OCI-LY1 (cell line): ENCODE results near the gene PNMA1.

ENCODE experiments used
- H2AFZ ChIP-seq: fragments of 200-600 bp; sonication (generic), shearing (Covaris generic); 2 replicates; pipeline ENCODE4 v1.6.0; 2014; ENCODE audit warnings: antibody characterized with exemption, mild to moderate bottlenecking, low read length
- H3F3A ChIP-seq: fragments of 200-600 bp; sonication (generic), shearing (Covaris generic); 2 replicates; pipeline ENCODE4 v1.6.0; 2014; ENCODE audit warnings: mild to moderate bottlenecking, antibody characterized with exemption, low read length, moderate library complexity; ENCODE audit not compliant: insufficient read depth
- H3K27ac ChIP-seq: fragments of 200-600 bp; sonication (generic); 2 replicates; pipeline ENCODE4 v1.5.1; 2014; ENCODE audit warnings: low read length, mixed run types, mild to moderate bottlenecking, low read depth; ENCODE audit not compliant: poor library complexity, severe bottlenecking
- H3K27me3 ChIP-seq: fragments of 200-600 bp; sonication (generic); 2 replicates; pipeline ENCODE4 v1.6.0; 2014; ENCODE audit warnings: antibody characterized with exemption, mild to moderate bottlenecking, low read length, moderate library complexity; ENCODE audit not compliant: insufficient read depth
- H3K36me3 ChIP-seq: fragments of 200-600 bp; sonication (generic); 2 replicates; pipeline ENCODE4 v1.6.1; 2014; ENCODE audit warnings: mild to moderate bottlenecking, antibody characterized with exemption, low read length, moderate library complexity, mixed read lengths; ENCODE audit not compliant: insufficient read depth
- H3K4me1 ChIP-seq: fragments of 200-600 bp; sonication (generic); 2 replicates; pipeline ENCODE4 v1.5.1; 2014; ENCODE audit warnings: mild to moderate bottlenecking, low read length, moderate library complexity; ENCODE audit not compliant: insufficient read depth, severe bottlenecking
- H3K4me2 ChIP-seq: fragments of 200-600 bp; sonication (generic), shearing (Covaris generic); 2 replicates; pipeline ENCODE4 v1.6.1; 2014; ENCODE audit warnings: low read length
- H3K4me3 ChIP-seq: fragments of 200-600 bp; sonication (generic); 2 replicates; pipeline ENCODE4 v1.5.1; 2014; ENCODE audit warnings: low read length, low read depth, mild to moderate bottlenecking, mixed read lengths; ENCODE audit not compliant: poor library complexity, severe bottlenecking
- H3K79me2 ChIP-seq: fragments of 200-600 bp; shearing (Covaris generic); 2 replicates; pipeline ENCODE4 v1.6.1; 2016; ENCODE audit warnings: mixed run types, low read length, mixed read lengths; ENCODE audit not compliant: insufficient read depth
- H3K9ac ChIP-seq: fragments of 200-600 bp; sonication (generic), shearing (Covaris generic); 2 replicates; pipeline ENCODE4 v1.6.1; 2014; ENCODE audit warnings: mild to moderate bottlenecking, low read length, mixed read lengths
- H3K9me2 ChIP-seq: fragments of 200-600 bp; sonication (generic), shearing (Covaris generic); 2 replicates; pipeline ENCODE4 v1.6.1; 2014; ENCODE audit warnings: low read depth, mild to moderate bottlenecking, low read length, mixed read lengths
- H3K9me3 ChIP-seq: fragments of 200-600 bp; shearing (Covaris generic); 2 replicates; pipeline ENCODE4 v1.6.1; 2014; ENCODE audit warnings: low read length, mixed read lengths
- H4K20me1 ChIP-seq: fragments of 200-600 bp; sonication (generic), shearing (Covaris generic); 2 replicates; pipeline ENCODE4 v1.6.0; 2016; ENCODE audit warnings: mild to moderate bottlenecking, low read length; ENCODE audit not compliant: insufficient read depth
- CTCF ChIP-seq: fragments of 200-600 bp; sonication (generic), shearing (Covaris generic); IDR thresholded peaks from 2 replicates; pipeline ENCODE4 v1.5.1; 2017; ENCODE audit warnings: mild to moderate bottlenecking, antibody characterized with exemption, low read length, moderate library complexity, mixed read lengths
- EZH2 ChIP-seq: fragments of 200-600 bp; sonication (generic), shearing (Covaris generic); IDR thresholded peaks from 2 replicates; pipeline ENCODE4 v1.8.0; 2017; ENCODE audit warnings: borderline replicate concordance, mixed run types, mild to moderate bottlenecking, antibody characterized with exemption, low read length, moderate library complexity, mixed read lengths

Gene PNMA1

DNA sequence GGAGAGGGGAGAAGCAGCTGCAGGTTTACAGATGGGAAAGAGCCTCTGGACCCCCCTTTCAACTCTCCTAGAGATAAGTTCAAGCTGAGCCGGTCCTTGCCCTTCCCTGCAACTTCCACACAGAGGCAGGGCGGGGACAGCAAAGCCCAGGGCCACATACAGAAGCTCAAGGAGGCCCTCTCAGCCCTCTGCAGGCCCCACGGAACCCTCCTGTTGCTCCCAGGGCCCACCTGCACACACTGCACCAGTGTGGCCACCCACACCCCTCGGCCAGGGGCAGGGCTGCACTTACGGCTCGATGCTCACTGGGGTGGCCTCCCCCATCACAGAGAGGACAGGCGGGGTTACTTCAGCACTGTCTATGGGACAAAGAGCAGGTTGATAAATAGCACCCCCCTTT lies 13.0 kb upstream of the PNMA1 start:
- Histone ChIP-seq H3K9ac (no peak overlapping the region), H2AFZ (no peak overlapping the region), H3K4me2 (no peak overlapping the region), H3K9me3 (no peaks in the 10 kb centered on the region), H3K4me1 (no peaks in the 10 kb centered on the region), H3K36me3 (peaks cover 99% of the 10 kb centered on the region), H4K20me1 (no peaks in the 10 kb centered on the region), H3F3A (no peaks in the 10 kb centered on the region), H3K79me2 (no peaks in the 10 kb centered on the region), H3K27me3 (no peaks in the 10 kb centered on the region), H3K27ac (no peak overlapping the region), H3K9me2 (no peaks in the 10 kb centered on the region), H3K4me3 (no peak overlapping the region)
- TF ChIP-seq EZH2 (no peak), CTCF (no peak)

- H3K4me2 ChIP-seq = no peak overlapping the region
- H2AFZ ChIP-seq = no peak overlapping the region
- H3K79me2 ChIP-seq = no peaks in the 10 kb centered on the region
- peaks cover 99% of the 10 kb centered on the region for H3K36me3 ChIP-seq
- no peak overlapping the region for H3K27ac ChIP-seq
- no peaks in the 10 kb centered on the region for H3K9me2 ChIP-seq
- H3K27me3 ChIP-seq = no peaks in the 10 kb centered on the region
- H3K4me3 ChIP-seq = no peak overlapping the region
- no peaks in the 10 kb centered on the region for H3K4me1 ChIP-seq
- no peaks in the 10 kb centered on the region for H3K9me3 ChIP-seq
- no peaks in the 10 kb centered on the region for H4K20me1 ChIP-seq
- no peaks in the 10 kb centered on the region for H3F3A ChIP-seq
- TF ChIP-seq CTCF = no peak
- no peak for TF ChIP-seq EZH2
- no peak overlapping the region for H3K9ac ChIP-seq
Measured at GRCh38 chr14:73726025-73726961, 12.1 kb upstream of the PNMA1 start.

DNA sequence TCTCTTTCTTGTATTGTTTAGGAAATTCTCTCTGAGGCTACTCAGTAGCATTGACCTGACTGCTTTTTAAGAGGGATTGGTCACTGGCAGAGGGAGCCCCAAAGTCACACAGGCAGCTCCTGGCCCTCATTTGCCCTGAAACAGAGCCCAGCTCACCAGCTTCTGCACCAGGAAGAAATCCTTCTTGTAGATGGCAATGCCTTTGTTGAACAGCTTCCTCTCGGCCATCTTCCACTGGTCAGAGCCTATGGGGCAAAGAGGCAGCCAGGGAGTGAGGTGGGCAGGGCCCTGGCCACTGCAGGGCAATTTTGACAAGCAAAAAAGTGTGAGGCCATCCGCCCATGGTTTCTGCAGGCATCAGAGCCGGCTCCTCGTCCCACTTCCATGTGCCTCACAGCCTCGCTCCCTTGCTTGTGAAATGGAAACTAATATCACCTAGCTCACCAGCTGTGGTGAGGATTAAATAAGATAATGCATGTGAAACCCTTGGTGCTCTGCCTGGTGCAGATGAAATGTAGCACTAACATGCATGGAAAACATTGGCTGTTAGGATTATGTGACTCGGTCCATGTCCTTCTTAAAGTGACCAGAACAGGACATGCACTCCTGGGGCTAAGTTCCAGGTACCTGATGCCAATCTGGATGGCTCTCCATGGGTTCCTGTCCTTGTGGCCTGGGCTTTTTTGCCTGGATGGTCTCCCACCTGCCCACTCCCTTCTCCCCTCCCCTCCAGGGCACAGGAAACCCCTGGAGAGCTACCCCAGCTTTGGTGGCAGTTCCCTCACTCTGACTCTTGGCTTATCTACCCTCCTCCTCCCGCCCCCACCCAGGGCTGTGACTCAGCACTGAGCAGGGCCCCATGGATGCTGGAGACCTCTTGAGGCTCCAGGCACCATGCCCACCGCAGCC lies 11.2 kb upstream of the PNMA1 start:
- Histone ChIP-seq H3K9me2 (no peaks in the 10 kb centered on the region), H3K4me3 (no peak overlapping the region), H3K9ac (no peak overlapping the region), H3K79me2 (no peaks in the 10 kb centered on the region), H3K9me3 (no peaks in the 10 kb centered on the region), H3K36me3 (peaks cover 99% of the 10 kb centered on the region), H3K4me1 (no peaks in the 10 kb centered on the region), H2AFZ (no peak overlapping the region), H3F3A (no peaks in the 10 kb centered on the region), H3K27me3 (no peaks in the 10 kb centered on the region), H3K4me2 (no peak overlapping the region), H3K27ac (no peak overlapping the region), H4K20me1 (no peaks in the 10 kb centered on the region)
- no peak for TF ChIP-seq EZH2
- no peak for TF ChIP-seq CTCF
